GM19438 (cell line): ENCODE results near the gene ANKRD9.
"Not testable (repeated sequence)": the region's sequence is repeated elsewhere in the genome, so short reads cannot be mapped to it uniquely, and the experiment has no call there.

Source experiments
- ATAC-seq: cut with Tn5 transposase; IDR thresholded peaks from one replicate; pipeline ENCODE4 v1.9.1; 2021; ENCODE audit warnings: low read depth; ENCODE audit not compliant: unreplicated experiment

The ANKRD9 gene, protein sequence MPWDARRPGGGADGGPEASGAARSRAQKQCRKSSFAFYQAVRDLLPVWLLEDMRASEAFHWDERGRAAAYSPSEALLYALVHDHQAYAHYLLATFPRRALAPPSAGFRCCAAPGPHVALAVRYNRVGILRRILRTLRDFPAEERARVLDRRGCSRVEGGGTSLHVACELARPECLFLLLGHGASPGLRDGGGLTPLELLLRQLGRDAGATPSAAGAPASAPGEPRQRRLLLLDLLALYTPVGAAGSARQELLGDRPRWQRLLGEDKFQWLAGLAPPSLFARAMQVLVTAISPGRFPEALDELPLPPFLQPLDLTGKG

DNA sequence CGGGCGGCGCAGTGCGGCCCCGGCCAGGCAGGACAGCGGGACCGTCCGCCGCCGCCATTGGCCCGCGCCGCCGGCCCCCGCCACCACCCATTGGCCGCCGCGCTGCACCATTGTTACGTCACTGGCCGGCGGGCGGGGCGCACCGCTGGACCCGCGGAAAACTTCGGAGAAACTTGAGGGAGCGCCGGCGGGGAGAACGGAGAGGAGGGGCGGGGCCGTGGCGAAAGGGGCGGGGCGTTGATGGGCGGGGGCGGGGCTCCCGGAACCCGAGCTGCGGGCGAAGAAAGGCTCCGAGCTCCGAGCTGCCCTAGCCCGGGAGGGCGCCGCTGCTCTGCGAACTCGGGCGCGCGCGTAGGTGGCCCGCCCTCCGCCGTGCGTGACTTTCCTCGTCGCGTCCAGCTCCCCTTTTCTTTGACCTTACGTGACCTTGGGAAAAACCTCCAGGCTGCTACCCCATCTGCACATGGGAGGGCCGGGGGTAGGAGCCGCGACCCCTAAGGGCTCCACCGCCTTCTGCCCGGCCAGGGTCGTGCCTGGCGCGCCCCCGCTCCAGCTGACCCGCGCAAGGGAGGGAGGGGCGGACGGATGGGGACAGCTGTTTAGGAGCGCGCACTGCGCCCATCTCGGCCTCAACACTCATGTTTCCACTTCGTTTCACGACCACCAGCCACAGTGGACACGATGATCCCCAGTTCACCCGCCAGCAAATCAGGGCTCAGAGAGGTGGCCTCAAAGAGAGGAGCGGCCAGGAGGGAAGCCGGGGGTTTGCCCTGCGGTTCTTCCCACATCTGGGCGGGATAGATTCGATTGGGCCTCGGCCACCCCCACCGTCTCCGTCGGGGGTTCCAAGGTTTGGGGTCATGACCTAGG, at the start of gene ANKRD9:
ANKRD9 (minus strand) TSS at position 31 of the 870 bp plus-strand sequence. CDS start 1,887 bp downstream, outside the sequence.
- ATAC-seq: peak; percentile 75

DNA sequence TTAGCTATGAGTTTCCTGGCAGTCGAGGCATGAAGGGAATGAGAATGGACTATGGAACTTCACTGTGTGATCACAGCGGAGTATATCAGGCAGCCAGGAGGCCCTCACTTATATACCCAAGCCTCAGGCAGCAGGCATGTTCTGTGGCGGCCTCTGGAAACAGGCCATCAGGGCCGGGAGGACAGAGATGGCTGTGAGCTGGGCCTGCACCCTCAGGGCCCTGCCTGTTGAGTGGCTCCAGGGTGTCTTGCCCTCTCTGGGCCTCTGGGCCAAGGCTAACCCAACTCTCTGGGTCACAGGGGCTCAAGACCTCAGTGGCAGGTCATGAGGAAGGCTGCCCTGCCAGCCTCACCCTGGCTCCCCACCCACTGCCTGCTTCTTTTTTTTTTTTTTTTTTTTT, 49.0 kb upstream of the ANKRD9 start:
- no peak for ATAC-seq

DNA sequence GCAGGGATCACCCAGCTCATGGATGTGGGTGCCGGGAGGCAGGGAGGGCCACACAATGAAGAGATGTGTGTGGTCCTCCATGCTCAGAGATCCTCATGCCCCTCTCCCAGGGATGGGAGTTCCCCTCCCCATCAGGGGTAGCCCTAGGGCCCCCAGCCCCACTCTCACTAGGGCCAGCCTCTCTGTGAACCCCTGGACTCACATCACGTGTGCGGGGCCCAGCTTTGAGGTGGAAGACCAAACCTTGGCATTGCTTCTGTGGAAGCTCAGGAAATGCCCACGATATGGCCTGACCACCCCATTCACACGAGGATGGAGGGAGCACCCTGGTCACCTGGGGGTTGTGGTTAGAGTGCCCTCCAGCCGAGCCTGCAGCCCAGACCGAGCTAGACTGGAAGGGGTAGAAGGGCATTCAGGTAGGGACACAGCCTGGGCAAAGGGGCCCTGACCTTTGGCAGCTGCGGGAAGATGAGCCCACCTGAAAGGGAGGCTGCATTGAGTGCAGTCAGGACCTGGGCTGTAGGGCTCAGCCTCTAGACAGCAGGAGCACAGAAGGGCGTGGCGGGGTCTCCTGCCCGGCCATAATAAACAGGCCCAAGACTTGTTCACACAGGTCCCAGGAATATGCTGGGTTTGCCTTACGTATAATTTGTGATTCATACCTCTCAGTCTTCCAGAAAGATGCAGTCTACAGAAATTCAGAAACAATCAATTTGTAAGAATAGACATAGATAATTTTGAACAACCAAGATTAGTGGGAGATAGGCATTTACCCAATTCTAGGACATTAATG, 48.1 kb upstream of the ANKRD9 start:
- ATAC-seq: no peak

DNA sequence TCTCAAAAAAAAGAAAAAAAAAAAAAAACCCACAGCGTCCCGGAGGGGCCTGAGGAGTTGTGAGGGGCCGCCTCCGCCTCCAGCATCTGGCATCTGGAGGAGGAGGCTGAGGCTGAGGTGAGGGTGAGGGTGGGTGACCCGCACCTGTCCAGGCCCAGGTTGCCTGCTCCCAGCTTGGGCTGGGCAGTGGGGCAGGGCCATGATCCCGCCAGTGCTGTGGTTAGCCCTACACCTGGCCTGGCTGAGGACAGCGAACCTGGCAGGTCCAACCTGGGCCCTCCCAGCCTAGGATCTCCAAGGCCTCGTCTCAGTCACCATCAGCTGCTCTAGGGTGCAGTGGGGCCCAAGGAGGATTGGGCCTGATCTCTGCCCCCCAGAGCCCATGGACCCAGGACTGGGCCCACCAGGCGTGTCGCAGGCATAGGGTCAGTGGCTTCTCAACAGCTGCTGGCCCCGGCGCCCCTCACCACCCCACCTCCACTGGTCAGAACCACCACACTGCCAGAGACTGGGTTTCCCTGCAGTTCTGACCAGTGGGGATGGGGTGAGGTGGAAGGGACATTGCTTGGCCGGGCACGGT, 46.6 kb upstream of the ANKRD9 start:
- ATAC-seq: no peak

DNA sequence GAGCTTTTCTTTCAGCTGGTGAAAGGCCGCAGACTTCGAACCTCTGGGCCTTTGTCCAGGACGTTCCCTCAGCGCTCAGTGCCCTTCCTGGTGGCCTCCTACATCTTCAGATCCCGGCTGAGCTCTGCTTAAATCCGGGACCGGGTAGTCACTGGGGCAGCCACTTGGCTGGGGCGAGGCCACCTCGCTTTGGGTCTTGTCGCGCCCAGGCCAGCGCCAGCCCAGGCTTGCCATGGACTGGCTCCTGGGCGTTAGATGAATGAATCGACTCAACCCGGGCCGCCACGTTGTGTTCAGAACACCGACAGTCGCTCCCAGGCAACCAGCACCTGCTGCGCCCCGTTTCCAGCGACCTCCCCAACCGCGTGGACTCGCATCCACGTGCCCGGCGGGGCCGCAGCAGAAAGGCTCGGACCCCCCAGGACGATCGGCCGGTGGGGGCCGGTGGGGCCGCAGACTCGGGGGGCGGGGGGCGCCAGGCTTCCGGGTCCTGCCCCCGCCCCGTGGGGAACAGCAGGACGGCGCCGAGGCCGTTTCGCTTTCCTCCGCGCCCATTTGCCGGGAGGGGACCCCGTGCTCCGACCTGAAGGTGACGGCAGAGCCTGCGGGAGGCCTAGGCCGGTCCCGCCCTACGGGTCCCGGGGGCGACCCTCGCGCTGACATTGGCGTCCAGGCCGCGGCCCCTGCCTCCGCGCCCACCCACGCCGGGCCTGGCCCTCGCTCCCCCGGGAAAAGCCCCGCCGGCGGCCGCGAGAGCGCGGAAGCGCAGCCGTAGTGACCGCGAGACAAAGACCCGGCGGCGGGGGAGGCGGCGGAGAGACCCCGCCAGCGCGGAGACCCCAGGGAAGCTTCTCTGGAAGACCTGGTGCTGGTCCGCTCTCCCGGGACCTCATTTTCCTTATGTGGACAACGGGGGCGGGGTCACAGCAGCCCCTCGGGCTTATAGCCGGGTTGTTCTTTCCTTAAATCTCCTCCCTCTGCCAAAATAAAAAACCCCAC, 45.5 kb upstream of the ANKRD9 start:
- ATAC-seq: no peak

DNA sequence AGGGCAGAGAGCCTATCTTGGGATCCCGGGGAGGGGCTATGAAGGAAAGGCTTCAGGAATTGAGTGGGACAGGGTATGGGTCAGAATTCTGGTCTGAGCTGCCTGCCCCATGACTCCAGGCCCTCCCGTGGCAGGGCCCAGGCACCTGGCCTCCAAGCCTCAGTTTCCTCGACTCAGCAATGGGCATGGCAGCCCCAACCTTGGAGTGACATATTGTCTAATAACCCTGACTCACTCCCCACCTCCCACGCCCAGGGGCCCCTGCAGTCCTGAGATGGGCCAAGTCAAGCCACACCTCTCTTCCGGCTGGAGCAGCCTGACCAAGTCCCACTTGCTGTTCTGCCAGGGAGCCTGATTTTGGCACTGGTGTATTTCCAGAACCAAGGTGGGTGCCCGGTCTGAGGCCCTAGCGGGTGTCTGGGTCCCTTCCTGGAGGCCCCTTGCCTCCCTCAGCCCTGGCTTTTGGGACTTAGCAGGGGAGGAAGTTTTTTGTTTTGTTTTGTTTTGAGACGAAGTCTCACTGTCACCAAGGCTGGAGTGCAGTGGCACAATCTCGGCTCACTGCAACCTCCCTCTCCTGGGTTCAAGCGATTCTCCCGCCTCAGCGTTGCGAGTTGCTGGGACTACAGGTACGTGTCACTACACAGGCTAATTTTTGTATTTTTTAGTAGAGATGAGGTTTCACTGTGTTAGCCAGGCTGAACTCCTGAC, 42.6 kb upstream of the ANKRD9 start:
- no peak for ATAC-seq

DNA sequence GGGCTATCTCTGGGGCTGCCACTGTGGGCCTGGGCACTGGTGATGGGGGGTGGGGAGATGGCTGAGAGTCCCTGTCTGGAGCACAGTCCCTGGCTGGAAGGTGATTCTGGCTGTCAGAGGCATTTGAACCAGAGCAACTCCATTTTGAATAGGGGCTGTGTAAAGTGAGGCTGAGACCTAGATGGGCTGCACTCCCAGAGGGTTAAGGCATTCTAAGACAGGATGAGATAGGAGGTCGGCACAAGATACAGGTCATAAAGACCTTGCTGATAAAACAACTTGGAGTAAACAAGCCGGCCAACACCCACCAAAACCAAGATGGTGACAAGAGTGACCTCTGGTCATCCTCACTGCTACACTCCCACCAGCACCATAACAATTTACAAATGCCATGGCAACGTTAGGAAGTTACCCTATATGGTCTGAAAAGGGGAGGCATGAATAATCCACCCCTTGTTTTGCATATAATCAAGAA, 41.4 kb upstream of the ANKRD9 start:
- ATAC-seq: not testable (repeated sequence)

DNA sequence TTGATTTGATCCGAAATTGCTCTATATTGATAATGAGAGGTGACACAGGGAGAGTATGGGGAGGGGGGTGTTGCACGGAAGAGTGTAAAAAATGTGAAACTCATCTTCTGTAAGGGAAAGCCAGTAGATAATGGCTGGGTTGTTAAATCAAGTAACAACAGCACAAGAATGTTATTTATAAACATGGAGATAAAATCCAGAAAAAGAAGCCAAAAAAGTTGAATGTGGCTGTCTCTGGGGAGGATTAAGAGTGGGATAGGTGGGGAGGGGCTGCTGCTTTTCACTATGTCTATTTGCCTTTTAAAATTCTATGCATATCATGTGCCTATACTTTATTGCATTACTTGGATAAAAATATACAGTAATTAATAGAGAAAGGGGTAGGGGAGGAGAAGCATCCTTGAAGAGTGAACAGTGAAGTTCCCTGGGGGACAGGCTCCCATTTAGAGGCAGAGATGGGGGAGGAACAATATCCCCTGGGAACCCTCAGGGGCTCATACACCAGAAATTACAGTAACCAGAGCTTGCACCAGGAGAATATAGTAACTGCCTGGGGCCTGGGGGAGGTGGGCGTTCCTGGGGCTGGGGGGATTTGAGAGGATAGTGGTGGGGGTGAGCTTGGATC, 39.2 kb upstream of the ANKRD9 start:
- ATAC-seq: no peak

DNA sequence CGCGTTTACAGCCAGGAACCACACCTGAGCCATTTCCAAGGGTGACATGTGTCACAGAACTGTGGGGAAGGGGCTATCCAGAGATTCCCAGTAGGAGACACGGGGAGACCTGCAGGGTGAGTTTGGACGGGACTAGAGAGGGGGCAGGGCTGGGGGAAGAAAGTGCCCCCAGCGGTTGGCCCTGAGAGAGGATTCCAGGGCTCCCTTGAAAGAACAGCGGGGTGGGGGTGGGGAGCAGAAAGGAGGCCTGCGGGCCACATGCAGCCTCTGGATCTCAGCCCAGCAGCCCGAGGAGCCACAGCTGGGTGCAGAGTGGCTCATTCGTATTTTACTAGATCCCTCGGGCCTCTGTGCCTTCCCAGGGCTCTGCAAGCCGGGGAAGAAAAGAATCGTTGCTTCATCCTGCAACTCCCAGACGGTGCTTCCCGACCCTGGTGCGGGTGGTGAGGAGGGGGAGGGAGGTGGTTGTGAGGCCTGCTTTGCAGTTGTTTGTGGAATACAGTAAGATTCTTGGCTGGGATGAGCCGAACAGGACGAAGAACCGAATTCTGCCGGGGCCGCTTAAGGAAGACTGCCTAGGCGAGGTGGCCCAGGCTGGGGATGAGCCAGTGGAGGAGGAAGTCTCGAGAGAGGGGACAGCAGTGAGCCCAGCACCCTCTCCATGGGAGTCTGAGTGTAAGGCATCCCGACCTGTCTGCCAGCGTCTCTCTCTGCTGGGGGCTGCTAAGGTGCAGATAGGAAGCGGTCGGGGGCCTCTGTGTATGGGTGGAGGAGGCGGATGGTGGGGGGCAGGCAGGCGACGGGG, 36.1 kb upstream of the ANKRD9 start:
- ATAC-seq: no peak

DNA sequence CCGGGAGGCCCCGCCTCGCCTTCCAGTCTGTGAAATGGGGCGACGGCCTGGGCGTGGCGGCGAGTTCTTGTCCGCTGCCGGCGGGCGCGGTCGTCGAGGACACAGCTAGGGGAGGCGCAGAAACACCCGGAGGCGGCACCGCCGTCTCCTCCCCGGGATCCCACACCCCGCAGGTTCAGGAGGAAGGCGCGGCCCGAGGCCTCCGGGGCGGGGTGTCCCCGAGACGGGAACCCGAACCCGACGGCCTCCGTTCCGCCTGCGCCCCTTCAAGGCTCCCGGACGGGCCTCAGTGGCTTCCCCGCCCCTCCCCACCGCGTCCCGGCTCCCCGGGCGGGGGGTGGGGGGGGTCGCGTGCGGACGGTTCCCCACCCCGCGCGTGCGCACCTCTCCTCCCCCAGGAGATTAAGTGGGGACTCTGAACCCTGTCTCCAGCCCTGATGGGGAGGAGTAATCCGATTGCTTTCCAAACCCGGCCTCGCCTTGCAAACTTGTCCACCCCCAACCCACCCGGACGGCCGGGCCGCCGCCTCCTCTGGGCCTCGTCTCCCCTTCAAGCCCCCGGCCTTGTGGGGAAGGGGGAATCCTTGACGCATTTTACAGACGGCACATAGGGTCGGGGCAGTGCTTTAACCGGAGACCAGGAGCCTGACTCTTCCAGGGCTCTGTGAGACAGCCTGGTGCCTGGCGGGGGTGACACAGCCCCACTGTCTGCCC, 35.3 kb upstream of the ANKRD9 start:
- ATAC-seq: no peak

DNA sequence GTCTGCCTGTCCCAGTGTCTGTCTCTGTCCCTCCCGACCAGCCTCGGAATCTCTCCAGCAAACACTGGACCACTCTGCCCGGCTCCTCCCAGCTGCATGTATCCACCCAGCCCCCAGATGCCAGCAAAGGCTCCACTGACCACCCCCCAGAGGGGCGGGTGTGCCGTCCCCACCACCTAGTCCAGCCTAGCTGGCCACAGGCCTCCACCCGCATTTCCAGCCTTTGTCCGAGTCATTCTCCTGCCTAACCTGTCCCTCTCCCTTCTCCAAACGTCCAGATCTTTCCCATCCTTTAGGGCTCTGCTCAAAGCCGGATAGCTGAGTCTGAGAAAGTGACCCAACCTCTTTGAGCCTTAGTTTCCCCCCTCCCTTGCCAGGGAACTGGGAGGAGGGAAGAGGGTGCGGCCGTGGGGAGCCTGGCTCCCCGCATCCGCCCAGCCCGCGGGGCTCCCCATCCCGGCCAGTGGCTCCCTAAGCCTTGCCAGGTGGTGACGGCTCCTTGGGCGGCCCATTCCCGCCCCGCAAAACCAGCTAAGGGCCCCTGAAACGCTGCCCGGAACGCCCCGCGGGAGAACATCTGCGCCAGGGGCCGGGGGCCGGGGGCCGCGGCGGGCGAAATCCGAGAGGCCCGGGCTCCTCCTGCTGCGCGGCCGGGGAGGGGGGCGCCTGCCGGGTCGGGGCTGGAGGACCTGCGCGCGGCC, 34.6 kb upstream of the ANKRD9 start:
- ATAC-seq: no peak

DNA sequence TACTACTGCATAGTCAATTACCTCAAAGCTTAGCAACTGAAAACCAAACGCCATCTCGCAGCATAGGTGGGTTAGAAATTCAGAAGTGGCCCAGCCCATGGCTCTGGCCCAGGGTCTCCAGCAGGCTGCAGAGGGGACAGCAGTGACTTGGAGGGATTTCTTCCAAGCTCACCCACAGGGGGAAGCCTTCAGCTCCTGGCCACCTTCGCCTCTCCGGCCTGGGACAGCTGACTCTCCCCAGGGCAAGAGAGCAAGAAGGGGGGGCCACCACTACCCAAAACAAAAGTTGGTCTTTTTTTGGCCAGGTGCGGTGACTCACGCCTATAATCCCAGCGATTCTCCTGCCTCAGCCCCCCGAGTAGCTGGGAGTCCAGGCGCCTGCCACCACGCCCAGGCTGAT, 32.2 kb upstream of the ANKRD9 start:
- ATAC-seq: no peak

DNA sequence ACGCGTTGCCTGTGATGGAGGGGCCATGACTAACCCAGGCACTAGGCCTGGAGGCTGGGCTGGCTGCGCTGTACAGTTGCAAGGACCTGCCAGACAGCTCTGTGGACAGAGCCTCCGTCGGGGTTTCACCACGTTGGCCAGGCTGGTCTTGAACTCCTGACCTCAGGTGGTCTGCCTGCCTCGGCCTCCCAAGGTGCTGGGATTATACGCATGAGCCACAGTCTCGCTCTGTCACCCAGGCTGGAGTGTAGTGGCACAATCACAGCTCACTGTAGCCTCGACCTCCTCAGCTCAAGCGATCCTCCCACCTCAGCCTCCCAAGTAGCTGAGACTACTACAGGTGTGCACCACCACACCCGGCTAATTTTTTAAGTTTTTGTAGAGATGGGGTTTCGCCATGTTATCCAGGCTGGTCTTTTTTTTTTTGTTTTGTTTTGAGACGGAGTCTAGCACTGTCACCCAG, 31.5 kb upstream of the ANKRD9 start:
- not testable (repeated sequence) for ATAC-seq

DNA sequence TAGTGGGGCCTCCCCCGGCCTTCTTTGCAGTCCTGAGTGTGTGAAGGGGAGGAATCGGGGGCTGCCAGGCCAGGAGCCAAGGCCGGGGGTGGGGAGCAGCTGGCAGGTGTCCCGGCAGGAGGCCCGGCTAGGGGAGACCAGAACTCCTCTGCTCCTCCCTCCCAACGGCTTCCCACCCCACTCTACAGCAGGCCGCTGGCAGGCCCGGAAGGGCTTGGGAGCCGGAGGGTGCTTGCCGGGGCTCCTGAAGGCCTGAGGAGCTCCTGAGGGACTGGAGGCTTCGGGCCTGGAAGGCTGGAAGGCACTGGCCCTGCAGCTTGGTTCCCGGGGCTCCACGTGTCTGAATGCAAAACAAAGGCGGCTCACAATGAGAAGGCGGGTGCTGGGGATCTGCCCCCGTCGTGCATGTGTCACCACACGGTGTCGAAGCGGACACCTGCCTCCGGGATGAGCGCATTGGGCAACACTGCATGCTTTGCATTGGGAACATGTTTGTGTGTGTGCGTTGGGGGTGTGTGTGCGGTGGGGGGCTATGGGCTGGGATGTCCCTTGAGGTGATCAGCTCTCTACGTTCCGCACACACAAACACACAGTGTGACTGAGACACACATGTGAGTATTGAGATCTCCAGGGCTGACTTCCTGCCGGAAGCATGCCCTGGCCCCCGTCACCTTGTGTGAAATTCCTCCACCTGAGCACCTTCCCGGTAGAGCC, 30.9 kb upstream of the ANKRD9 start:
- ATAC-seq: no peak

DNA sequence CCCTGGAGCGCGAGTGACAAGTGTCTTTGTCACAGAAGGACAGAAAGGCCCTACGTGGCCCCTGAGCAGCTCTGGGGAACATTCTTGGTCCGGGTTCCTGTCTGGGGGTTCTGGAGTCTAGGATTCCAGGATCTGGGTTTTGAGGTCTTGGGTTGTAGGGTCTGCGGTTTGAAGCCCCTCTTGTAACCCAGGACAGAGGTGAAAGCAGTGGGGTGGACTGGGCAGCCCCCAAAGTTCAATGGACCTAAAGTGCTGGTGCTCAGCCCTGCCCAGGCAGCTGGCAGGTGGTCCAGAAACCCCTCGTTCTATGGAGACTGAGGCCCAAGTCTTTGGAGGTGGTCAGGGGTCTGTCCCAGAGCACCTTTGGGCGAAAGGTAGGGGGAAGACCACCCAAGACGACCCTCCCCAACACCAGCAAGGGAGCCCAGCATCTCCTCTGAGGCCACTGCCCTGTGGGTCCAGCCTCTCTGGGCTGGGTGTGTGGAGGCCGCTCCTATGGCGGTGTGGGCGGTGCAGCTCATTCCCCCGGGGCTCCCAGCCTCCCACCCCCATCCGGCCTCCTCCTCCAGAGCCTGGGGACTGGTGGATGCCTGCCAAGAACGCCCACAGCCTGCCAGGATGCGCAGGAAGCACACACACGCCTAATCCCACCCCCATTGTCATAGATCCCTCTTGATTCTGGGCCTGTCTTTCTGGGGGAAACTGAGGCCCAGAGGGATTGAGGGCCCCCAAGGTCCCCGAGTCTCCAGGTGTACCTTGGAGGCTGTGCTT, 30.2 kb upstream of the ANKRD9 start:
- no peak for ATAC-seq
